Measurements from ENCODE around the gene ACSF3.
"Not testable (repeated sequence)": the region's sequence is repeated elsewhere in the genome, so short reads cannot be mapped to it uniquely, and the experiment has no call there.

ACSF3 gene

GRCh38 chr16:89177501-89177900, 83.8 kb downstream of the ACSF3 start:
- no peak for DNase-seq

GRCh38 chr16:89178453-89179147, 84.9 kb downstream of the ACSF3 start:
- no peak for DNase-seq

- no peak for DNase-seq
Observed at GRCh38 chr16:89179148-89179484, 85.5 kb downstream of the ACSF3 start.

GRCh38 chr16:89179656-89180315, 86.1 kb downstream of the ACSF3 start:
- DNase-seq: no peak

GRCh38 chr16:89183463-89183862, 89.8 kb downstream of the ACSF3 start:
- no peak for DNase-seq

- no peak for DNase-seq
Observed at GRCh38 chr16:89183975-89184676, 90.5 kb downstream of the ACSF3 start.

- DNase-seq: no peak
Observed at GRCh38 chr16:89184677-89184932, 91.0 kb downstream of the ACSF3 start.

GRCh38 chr16:89184933-89185794, 91.5 kb downstream of the ACSF3 start:
- DNase-seq: no peak

GRCh38 chr16:89185887-89186592, 92.4 kb downstream of the ACSF3 start:
- DNase-seq: not testable (repeated sequence)

- not testable (repeated sequence) for DNase-seq
Observed at GRCh38 chr16:89186593-89187031, 93.0 kb downstream of the ACSF3 start.

- peak; percentile 15 for DNase-seq
Observed at GRCh38 chr16:89187032-89187769, 93.5 kb downstream of the ACSF3 start.

- no peak for DNase-seq
Observed at GRCh38 chr16:89187770-89188392, 94.2 kb downstream of the ACSF3 start.

- not testable (repeated sequence) for DNase-seq
Observed at GRCh38 chr16:89188471-89189357, 95.1 kb downstream of the ACSF3 start.

GRCh38 chr16:89189358-89190025, 95.8 kb downstream of the ACSF3 start:
- no peak for DNase-seq

- no peak for DNase-seq
Observed at GRCh38 chr16:89190150-89190958, 96.7 kb downstream of the ACSF3 start.

GRCh38 chr16:89191033-89191900, 97.6 kb downstream of the ACSF3 start:
- DNase-seq: no peak

- no peak for DNase-seq
Observed at GRCh38 chr16:89191901-89192185, 98.2 kb downstream of the ACSF3 start.

Data from CD4-positive, alpha-beta T cell treated with Interleukin-4 for 4 hours (primary cell).